Mesendoderm (in vitro differentiated cells): ENCODE measurements around the gene GNAZ.
A peak's percentile ranks its signal among the peaks of the same experiment; 100 is the strongest.

Source experiments
- DNase-seq: peaks from one replicate; pipeline ENCODE4 v3.0.0; 2013
- H2AK5ac ChIP-seq: 2 replicates; pipeline ENCODE4 v1.6.1; 2013; ENCODE audit warnings: low read length, inconsistent platforms
- H2BK120ac ChIP-seq: 2 replicates; pipeline ENCODE4 v1.6.1; 2013; ENCODE audit warnings: low read depth, mild to moderate bottlenecking, low read length, moderate library complexity, mixed read lengths
- H2BK15ac ChIP-seq: replicated peaks from 2 replicates; pipeline ENCODE4 v1.6.1; 2013; ENCODE audit warnings: low read depth, mild to moderate bottlenecking, moderate library complexity
- H2BK5ac ChIP-seq: 2 replicates; pipeline ENCODE4 v1.6.1; 2013; ENCODE audit warnings: low read length, inconsistent platforms
- H3K18ac ChIP-seq: 2 replicates; pipeline ENCODE4 v1.6.1; 2013; ENCODE audit warnings: mild to moderate bottlenecking, low read length, mixed read lengths
- H3K23ac ChIP-seq: one replicate; pipeline ENCODE4 v1.6.1; 2013; ENCODE audit warnings: low read length
- H3K27ac ChIP-seq: 2 replicates; pipeline ENCODE4 v1.5.1; 2013; ENCODE audit warnings: low read depth, mild to moderate bottlenecking, inconsistent platforms, low read length, moderate library complexity
- H3K27me3 ChIP-seq: 2 replicates; pipeline ENCODE4 v1.6.1; 2013; ENCODE audit warnings: low read length, control low read depth, mild to moderate bottlenecking, inconsistent platforms; ENCODE audit not compliant: insufficient read depth, poor library complexity
- H3K36me3 ChIP-seq: 2 replicates; pipeline ENCODE4 v1.6.1; 2013; ENCODE audit warnings: low read length, inconsistent platforms; ENCODE audit not compliant: control insufficient read depth, insufficient read depth
- H3K4ac ChIP-seq: one replicate; pipeline ENCODE4 v1.6.1; 2013; ENCODE audit warnings: low read depth, mild to moderate bottlenecking, low read length, moderate library complexity
- H3K4me1 ChIP-seq: 2 replicates; pipeline ENCODE4 v1.6.1; 2013; ENCODE audit warnings: low read depth, low read length, inconsistent platforms; ENCODE audit not compliant: control insufficient read depth
- H3K4me2 ChIP-seq: 2 replicates; pipeline ENCODE4 v1.6.1; 2013; ENCODE audit warnings: low read length
- H3K4me3 ChIP-seq: 2 replicates; pipeline ENCODE4 v1.5.1; 2013; ENCODE audit warnings: mild to moderate bottlenecking, low read length
- H3K56ac ChIP-seq: one replicate; pipeline ENCODE4 v1.6.1; 2013; ENCODE audit warnings: low read length
- H3K79me1 ChIP-seq: 2 replicates; pipeline ENCODE4 v1.6.1; 2013; ENCODE audit warnings: low read length, inconsistent platforms
- H3K79me2 ChIP-seq: 2 replicates; pipeline ENCODE4 v1.6.1; 2013; ENCODE audit warnings: mild to moderate bottlenecking, low read length; ENCODE audit not compliant: control insufficient read depth, insufficient read depth
- H3K9ac ChIP-seq: 2 replicates; pipeline ENCODE4 v1.6.1; 2013; ENCODE audit warnings: low read length, inconsistent platforms
- H4K5ac ChIP-seq: one replicate; pipeline ENCODE4 v1.6.1; 2013; ENCODE audit warnings: low read length
- H4K8ac ChIP-seq: one replicate; pipeline ENCODE4 v1.6.1; 2013; ENCODE audit warnings: low read depth, mild to moderate bottlenecking, control low read depth, low read length, moderate library complexity
- WGBS: extraction: QIAGEN DNeasy Blood & Tissue Kit; methylation state at CpG from one replicate; pipeline ENCODE4 v1.1.7; 2013; ENCODE audit warnings: low lambda C conversion rate, missing lambda C conversion rate; ENCODE audit not compliant: insufficient coverage; ENCODE audit errors: extremely low coverage; 5-methylcytosine and 5-hydroxymethylcytosine counted together

GNAZ gene

GRCh38 chr22:23128269-23129108 is 58.2 kb downstream of the GNAZ start:
- Histone ChIP-seq H3K4me2 (no peak overlapping the region), H3K27ac (no peak overlapping the region), H3K27me3 (no peaks in the 10 kb centered on the region), H3K18ac (no peak overlapping the region), H3K4me1 (no peaks in the 10 kb centered on the region), H2BK120ac (no peak overlapping the region), H2BK5ac (no peak overlapping the region), H3K23ac (no peak overlapping the region), H3K36me3 (no peaks in the 10 kb centered on the region), H3K79me1 (no peaks in the 10 kb centered on the region), H4K5ac (no peak overlapping the region), H3K9ac (peak overlapping the region; percentile 9), H3K4ac (no peak overlapping the region), H2AK5ac (no peak overlapping the region), H3K79me2 (no peaks in the 10 kb centered on the region), H2BK15ac (no peak overlapping the region), H4K8ac (no peak overlapping the region), H3K56ac (peak overlapping the region; percentile 58), H3K4me3 (no peak overlapping the region)
- no CpG with 5 or more reads among the region's 14 CpGs for WGBS
- DNase-seq: peak; percentile 82

GRCh38 chr22:23129149-23129548 is 58.8 kb downstream of the GNAZ start:
- Histone ChIP-seq H3K9ac (no peak overlapping the region), H3K27me3 (no peaks in the 10 kb centered on the region), H3K36me3 (no peaks in the 10 kb centered on the region), H4K5ac (no peak overlapping the region), H3K4me2 (no peak overlapping the region), H4K8ac (no peak overlapping the region), H3K79me2 (no peaks in the 10 kb centered on the region), H3K23ac (no peak overlapping the region), H3K27ac (no peak overlapping the region), H3K4me1 (no peaks in the 10 kb centered on the region), H2AK5ac (no peak overlapping the region), H3K79me1 (no peaks in the 10 kb centered on the region), H3K4me3 (no peak overlapping the region), H3K56ac (no peak overlapping the region), H2BK120ac (no peak overlapping the region), H3K18ac (no peak overlapping the region), H2BK5ac (no peak overlapping the region), H3K4ac (no peak overlapping the region), H2BK15ac (no peak overlapping the region)
- no CpG with 5 or more reads among the region's 10 CpGs for WGBS
- DNase-seq: no peak

GRCh38 chr22:23130697-23131096 is 60.4 kb downstream of the GNAZ start:
- no peak overlapping the region for H2AK5ac ChIP-seq
- no peak overlapping the region for H3K4me3 ChIP-seq
- no peaks in the 10 kb centered on the region for H3K36me3 ChIP-seq
- H3K9ac ChIP-seq: no peak overlapping the region
- no peak overlapping the region for H3K56ac ChIP-seq
- no peak overlapping the region for H3K23ac ChIP-seq
- H3K79me2 ChIP-seq: no peaks in the 10 kb centered on the region
- no peaks in the 10 kb centered on the region for H3K27me3 ChIP-seq
- no peak overlapping the region for H2BK5ac ChIP-seq
- H4K8ac ChIP-seq: no peak overlapping the region
- H2BK15ac ChIP-seq: no peak overlapping the region
- WGBS: no CpG with 5 or more reads among the region's 3 CpGs
- no peaks in the 10 kb centered on the region for H3K79me1 ChIP-seq
- DNase-seq: no peak
- no peak overlapping the region for H3K27ac ChIP-seq
- no peak overlapping the region for H2BK120ac ChIP-seq
- H4K5ac ChIP-seq: no peak overlapping the region
- no peak overlapping the region for H3K18ac ChIP-seq
- H3K4me2 ChIP-seq: no peak overlapping the region
- H3K4me1 ChIP-seq: no peaks in the 10 kb centered on the region
- H3K4ac ChIP-seq: no peak overlapping the region

GRCh38 chr22:23131931-23132330 is 61.6 kb downstream of the GNAZ start:
- H3K27me3 ChIP-seq: no peaks in the 10 kb centered on the region
- WGBS: no CpG with 5 or more reads among the region's 6 CpGs

GRCh38 chr22:23132376-23133091 is 62.2 kb downstream of the GNAZ start:
- Histone ChIP-seq H3K79me1 (no peaks in the 10 kb centered on the region), H2BK120ac (no peak overlapping the region), H3K56ac (no peak overlapping the region), H3K27me3 (no peaks in the 10 kb centered on the region), H3K4me3 (no peak overlapping the region), H3K4me1 (no peaks in the 10 kb centered on the region), H3K4ac (no peak overlapping the region), H3K4me2 (no peak overlapping the region), H3K23ac (no peak overlapping the region), H3K9ac (no peak overlapping the region), H2BK5ac (no peak overlapping the region), H4K5ac (no peak overlapping the region), H3K18ac (no peak overlapping the region), H2AK5ac (no peak overlapping the region), H4K8ac (no peak overlapping the region), H2BK15ac (no peak overlapping the region), H3K27ac (no peak overlapping the region), H3K79me2 (no peaks in the 10 kb centered on the region), H3K36me3 (no peaks in the 10 kb centered on the region)
- no peak for DNase-seq
- WGBS: no CpG with 5 or more reads among the region's 10 CpGs

More at GRCh38 chr22:23131931-23132330, 61.6 kb downstream of the GNAZ start:
- no peaks in the 10 kb centered on the region for H3K79me2 ChIP-seq
- H2BK120ac ChIP-seq: no peak overlapping the region
- H3K18ac ChIP-seq: no peak overlapping the region
- H3K56ac ChIP-seq: no peak overlapping the region
- H3K4ac ChIP-seq: no peak overlapping the region
- H3K4me2 ChIP-seq: no peak overlapping the region
- no peaks in the 10 kb centered on the region for H3K36me3 ChIP-seq
- H3K27ac ChIP-seq: no peak overlapping the region
- no peak overlapping the region for H4K5ac ChIP-seq
- no peak overlapping the region for H2AK5ac ChIP-seq
- no peak overlapping the region for H3K4me3 ChIP-seq
- H4K8ac ChIP-seq: no peak overlapping the region
- no peak overlapping the region for H2BK5ac ChIP-seq
- no peaks in the 10 kb centered on the region for H3K79me1 ChIP-seq
- H3K9ac ChIP-seq: no peak overlapping the region
- no peak overlapping the region for H2BK15ac ChIP-seq
- DNase-seq: no peak
- H3K4me1 ChIP-seq: no peaks in the 10 kb centered on the region
- no peak overlapping the region for H3K23ac ChIP-seq
